Posterior cingulate gyrus (tissue), 11 donors: ENCODE measurements around the gene TBX10.
"Not testable (repeated sequence)": the region's sequence is repeated elsewhere in the genome, so short reads cannot be mapped to it uniquely, and the experiment has no call there.

Source experiments
- DNase-seq, 10 donors: peaks; one replicate each; pipeline versions ENCODE4 v3.0.0 to v3.0.0-alpha.2; 2020 to 2021; ENCODE audit warnings: mixed read lengths in 3 of 10
- intact Hi-C: fragments of 100-400 bp; cut with DNase I; formaldehyde crosslinking; loops from one replicate; pipeline ENCODE4 v1.15.1; 2023

Gene TBX10

GRCh38 chr11:67619683-67620618, 19.6 kb downstream of the TBX10 start:
- peak in 1 of 10 donors; percentile 5 for DNase-seq
- intact Hi-C loops: not testable (repeated sequence)

DNA sequence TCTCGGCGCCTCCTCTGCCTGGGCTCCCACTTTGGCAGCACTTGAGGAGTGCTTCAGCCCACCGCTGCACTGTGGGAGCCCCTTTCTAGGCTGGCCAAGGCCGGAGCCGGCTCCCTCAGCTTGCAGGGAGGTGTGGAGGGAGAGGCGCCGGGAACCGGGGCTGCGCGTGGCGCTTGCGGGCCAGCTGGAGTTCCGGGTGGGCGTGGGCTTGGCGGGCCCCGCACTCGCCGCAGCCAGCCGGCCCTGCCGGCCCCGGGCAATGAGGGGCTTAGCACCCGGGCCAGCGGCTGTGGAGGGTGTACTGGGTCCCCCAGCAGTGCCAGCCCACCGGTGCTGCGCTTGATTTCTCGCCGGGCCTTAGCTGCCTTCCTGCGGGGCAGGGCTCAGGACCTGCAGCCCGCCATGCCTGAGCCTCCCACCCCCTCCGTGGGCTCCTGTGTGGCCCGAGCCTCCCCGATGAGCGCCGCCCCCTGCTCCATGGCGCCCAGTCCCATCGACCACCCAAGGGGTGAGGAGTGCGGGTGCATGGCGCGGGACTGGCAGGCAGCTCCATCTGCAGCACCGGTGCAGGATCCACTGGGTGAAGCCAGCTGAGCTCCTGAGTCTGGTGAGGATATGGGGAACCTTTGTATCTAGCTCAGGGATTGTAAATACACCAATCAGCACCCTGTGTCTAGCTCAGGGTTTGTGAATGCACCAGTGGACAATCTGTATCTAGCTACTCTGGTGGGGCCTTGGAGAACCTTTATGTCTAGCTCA, 20.5 kb downstream of the TBX10 start:
- DNase-seq: peak in 2 of 10 donors; percentile 41 to 80
- intact Hi-C loops: not testable (repeated sequence)

DNA sequence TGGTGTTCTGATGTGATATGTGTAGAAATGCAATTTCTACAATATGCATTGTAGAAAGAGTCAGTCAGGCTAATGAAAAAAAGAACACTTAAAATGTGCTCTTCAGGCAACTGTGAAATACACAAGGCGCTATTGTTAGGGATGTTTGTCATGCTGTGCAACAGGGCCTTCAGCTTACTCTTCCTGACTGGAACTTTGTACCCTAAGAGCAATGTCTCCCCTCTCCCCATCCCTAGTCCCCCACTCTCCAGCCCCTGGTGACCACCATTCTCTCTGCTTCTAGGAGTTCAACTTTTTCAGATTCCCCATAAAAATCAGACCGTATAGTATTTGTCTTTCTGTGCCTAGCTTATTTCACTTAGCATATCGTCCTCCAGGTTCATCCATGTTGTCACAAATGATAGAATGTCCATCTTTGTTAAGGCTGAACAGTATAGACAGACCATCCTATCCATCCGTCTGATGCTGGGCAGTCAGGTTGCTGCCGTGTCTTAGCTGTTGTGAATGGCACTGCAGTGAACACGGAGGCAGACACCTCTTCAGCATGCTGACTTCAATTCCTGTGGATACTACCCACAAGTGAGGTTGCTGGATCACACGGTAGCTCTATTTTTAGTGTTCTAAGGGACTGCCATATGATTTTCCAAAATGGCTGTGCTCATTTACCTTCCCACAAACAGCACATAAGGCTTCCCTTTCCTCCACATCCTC, 22.2 kb downstream of the TBX10 start:
- intact Hi-C loops: no loop called here

DNA sequence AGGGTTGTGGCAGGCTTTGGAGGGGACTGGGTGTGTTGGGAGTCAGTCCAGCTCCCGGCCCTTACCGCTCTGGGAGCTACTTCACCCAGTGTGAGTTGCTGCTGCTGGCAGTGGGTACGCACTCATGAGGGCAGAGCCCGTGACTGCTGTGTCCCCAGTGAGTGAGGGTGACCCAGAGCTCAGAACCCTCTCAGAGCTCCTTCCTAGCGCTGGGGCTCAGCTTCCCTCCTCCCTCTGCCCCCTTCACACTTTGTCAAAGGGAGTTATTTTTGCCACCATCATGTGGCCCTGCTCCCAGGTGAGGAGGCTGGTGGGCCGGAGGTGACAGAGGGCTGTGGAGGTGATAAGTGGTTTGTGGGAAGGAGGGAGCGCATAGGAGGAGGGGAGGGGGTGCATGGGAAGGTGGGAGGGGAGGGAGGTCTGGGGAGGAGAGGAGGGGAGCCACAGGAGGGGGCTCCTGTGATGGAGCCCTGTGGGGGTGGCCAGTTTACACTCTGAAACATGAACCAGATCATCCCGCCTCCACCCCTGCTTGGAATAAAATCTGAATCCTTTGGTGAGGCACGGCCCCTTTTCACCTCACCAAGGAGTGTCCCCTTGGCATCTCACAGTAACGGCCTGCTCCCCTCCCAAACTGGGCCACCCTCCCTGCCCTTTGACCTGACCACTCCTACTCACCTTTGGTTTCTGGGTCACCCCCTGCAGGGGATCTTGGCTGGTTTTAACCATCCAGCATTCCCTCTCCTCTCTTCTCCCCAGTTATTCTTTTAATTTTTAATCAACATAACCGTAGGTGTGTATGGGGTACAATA, 22.9 kb downstream of the TBX10 start:
- intact Hi-C loops: no loop called here

More for the DNA sequence above, 22.2 kb downstream of the TBX10 start:
- peak in 2 of 10 donors; percentile 25 to 54 for DNase-seq

GRCh38 chr11:67615728-67616430, 23.7 kb downstream of the TBX10 start:
- intact Hi-C loops: no loop called here
- DNase-seq: peak in 1 of 10 donors; percentile 78

More for the DNA sequence above, 22.9 kb downstream of the TBX10 start:
- peak in 3 of 10 donors; percentile 45 to 74 (median 68) for DNase-seq

GRCh38 chr11:67614730-67615714, 24.5 kb downstream of the TBX10 start:
- intact Hi-C loops: no loop called here
- DNase-seq: peak in 2 of 10 donors; percentile 67 to 80

DNA sequence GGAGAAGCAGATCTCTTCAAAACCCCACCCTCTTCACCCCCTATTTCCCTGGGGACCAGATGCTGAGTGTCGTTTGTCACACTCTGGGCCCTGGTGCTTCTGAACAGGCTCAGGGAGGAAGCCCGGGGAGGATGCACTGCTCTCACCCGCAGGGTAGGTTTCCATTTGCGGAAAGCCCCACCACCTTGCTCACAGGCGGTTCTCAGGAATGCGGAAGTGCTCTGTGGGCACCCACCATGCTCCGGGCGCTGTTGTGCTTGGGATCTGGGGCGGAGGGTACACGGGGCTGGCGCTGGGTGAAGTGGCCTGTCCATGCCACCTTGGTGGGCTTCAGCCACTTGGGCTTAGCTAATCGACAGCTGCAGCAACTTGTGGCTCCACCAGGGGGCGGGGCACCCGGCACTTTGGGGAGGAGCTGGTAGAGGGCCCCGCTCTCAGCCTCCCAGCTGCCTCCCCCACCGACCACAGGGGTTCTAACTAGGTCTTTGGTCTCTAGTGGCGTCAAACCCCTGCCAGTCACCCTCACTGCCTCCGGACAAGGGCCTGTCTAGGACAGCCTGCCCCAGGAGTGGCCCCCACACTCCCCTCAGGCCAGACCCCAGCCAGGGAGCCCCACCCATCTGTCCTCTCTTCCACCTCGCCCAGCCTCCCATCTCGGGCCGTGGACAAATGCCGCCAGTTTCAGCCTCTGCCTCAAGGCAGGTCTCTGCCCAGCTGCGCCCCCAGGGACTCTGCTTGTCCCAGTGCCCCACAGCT, 25.4 kb downstream of the TBX10 start:
- intact Hi-C loops: no loop called here
- DNase-seq: peak in 5 of 10 donors; percentile 36 to 92 (median 49)

- DNase-seq: peak in 1 of 10 donors; percentile 84
Measured at GRCh38 chr11:67613313-67613959, 26.1 kb downstream of the TBX10 start.

DNA sequence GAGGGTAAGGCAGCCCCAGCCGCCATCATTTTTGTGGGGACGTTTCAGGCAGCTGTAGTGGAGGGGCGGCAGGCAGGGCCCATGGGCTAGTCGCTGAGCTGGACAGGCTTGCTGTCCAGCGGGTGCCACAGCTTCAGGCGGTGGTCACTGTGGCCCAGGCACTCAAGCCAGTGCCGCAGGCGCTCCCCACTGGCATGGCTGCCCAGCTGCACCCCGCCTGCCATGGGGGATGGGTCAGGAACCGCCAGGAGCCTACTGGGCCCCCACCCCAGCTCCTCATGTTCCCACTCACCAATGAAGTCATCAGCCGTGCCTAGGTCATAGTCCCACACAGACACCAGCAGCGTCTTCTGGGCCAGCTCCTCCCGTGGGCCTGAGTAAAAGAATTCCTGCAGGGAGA, 26.8 kb downstream of the TBX10 start:
- intact Hi-C loops: no loop called here
- peak in 3 of 10 donors; percentile 55 to 77 (median 66) for DNase-seq

More at GRCh38 chr11:67613313-67613959, 26.1 kb downstream of the TBX10 start:
- intact Hi-C loops: no loop called here

DNA sequence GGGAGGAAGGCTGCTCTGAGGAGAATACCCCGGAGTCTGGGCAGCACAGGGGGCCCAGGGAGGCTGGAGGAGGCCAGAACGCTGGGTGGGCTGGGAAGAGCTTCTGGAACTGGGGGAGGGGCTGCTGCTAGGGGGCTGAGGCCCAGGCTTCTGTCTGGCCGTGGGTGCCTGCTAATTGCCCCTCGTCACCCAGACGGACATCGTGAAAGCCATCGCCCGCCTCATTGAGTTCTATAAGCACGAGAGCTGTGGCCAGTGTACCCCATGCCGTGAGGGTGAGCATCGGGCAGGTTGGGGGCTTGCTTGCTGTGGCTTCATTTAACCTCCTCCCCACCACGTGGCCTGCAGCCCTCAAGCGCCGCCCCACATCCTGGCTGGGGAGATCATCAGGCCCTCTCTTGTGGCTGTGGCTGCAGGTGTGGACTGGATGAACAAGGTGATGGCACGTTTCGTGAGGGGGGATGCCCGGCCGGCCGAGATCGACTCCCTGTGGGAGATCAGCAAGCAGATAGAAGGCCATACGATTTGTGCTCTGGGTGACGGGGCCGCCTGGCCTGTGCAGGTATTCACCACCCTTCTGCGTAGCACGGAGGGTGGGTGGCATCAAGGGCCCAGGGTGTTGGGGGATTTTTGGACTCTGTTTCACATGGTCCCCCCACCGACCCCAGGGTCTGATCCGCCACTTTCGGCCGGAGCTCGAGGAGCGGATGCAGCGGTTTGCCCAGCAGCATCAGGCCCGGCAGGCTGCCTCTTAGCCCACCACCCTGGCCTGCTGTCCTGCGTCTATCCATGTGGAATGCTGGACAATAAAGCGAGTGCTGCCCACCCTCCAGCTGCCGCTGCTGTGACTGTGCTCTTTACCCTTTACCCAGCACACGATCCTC, 27.6 kb downstream of the TBX10 start:
- peak in 3 of 10 donors; percentile 54 to 77 (median 54) for DNase-seq
- intact Hi-C loops: no loop called here

- peak in 1 of 10 donors; percentile 58 for DNase-seq
- intact Hi-C loops: no loop called here
Measured at GRCh38 chr11:67611165-67611564, 28.4 kb downstream of the TBX10 start.

- intact Hi-C loops: no loop called here
- peak in 1 of 10 donors; percentile 57 for DNase-seq
Measured at GRCh38 chr11:67610302-67610868, 29.2 kb downstream of the TBX10 start.

DNA sequence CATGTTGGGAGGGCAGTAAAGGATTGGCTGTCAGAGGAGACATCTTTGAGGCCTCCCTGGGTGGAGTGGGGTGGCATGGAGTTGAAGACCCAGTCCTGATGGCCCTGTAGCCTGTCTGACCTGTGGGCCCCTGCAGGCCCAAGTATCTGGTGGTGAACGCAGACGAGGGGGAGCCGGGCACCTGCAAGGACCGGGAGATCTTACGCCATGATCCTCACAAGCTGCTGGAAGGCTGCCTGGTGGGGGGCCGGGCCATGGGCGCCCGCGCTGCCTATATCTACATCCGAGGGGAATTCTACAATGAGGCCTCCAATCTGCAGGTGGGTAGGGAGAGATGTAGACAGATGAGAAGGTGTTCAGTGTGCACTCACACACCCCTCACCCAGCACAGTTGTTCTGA, 30.2 kb downstream of the TBX10 start:
- intact Hi-C loops: no loop called here
- peak in 1 of 10 donors; percentile 52 for DNase-seq

DNA sequence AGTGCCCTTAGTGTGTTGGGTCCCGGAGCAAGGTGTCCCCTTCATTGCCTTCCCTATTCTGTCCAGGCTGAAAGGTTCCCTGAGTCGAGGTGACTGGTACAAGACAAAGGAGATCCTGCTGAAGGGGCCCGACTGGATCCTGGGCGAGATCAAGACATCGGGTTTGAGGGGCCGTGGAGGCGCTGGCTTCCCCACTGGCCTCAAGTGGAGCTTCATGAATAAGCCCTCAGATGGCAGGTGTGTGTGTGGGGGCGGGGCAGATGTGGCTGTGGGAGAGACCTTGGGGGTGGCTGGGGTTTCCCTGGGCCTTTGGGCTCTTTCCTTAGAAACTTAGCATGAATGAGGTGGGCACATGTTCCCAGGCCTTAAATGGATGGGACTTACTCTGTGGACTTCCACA, 31.1 kb downstream of the TBX10 start:
- intact Hi-C loops: no loop called here
- no peak for DNase-seq

GRCh38 chr11:67607507-67607906, 32.1 kb downstream of the TBX10 start:
- peak in 2 of 10 donors; percentile 46 to 51 for DNase-seq
- intact Hi-C loops: no loop called here
